GM21786 (cell line): Measurements from ENCODE around the gene DCAF8.

Experiments
- ATAC-seq: cut with Tn5 transposase; IDR thresholded peaks from one replicate; pipeline ENCODE4 v1.9.1; 2021; ENCODE audit not compliant: unreplicated experiment

Gene DCAF8

GRCh38 chr1:160227034-160227433 is 35.3 kb downstream of the DCAF8 start:
- ATAC-seq = no peak

- ATAC-seq = no peak
Observed at GRCh38 chr1:160226623-160227022, 35.7 kb downstream of the DCAF8 start.

- ATAC-seq = no peak
Observed at GRCh38 chr1:160225345-160225744, 37.0 kb downstream of the DCAF8 start.

- ATAC-seq = no peak
Observed at GRCh38 chr1:160224606-160225005, 37.7 kb downstream of the DCAF8 start.

GRCh38 chr1:160222546-160222945 is 39.8 kb downstream of the DCAF8 start:
- no peak for ATAC-seq

GRCh38 chr1:160221089-160221488 is 41.3 kb downstream of the DCAF8 start:
- ATAC-seq = no peak

- ATAC-seq = no peak
Observed at GRCh38 chr1:160220301-160220700, 42.0 kb downstream of the DCAF8 start.

DNA sequence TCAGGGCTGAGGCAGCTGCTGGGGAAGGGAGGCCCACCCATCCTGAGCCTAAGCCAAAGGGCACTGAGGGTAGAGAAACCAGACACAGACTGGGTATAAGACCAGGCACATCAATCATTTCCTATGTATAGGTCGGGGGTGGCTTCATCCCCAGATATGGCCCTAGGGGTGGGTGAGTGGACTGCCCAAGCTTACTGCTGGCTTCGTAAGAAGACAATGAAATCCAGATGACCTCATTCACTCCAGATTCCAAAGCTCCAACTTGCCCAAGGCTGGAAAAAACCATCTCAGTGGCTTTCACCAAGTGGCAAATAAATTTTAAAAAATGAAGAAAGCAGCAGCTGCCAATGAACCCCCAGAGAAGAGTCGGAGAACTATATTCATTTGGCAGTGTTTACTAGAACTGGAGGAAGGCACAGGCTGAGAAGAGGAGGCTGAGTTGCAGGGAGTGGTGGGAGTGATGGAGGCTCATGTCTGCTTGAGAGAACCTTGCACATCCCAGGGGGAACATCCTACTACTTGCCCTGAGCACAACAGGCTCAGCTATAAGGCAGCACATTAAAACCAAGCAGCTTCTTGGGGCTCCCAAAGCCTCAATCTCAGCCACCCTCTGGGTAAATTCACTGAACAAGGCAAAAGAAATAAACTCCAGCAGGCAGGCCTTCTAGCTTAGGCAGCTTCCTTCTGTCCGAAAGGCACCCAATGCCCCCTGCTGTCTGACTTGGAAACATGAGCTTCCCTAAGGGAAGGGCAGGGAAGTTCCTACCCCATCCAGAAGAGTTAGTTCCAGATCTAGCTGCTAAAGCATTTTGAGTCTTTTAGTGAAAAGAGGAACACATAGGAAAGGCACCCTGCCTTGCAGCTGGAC is 43.1 kb downstream of the DCAF8 start:
- ATAC-seq = no peak

GRCh38 chr1:160217481-160218051 is 44.8 kb downstream of the DCAF8 start:
- ATAC-seq = no peak

DNA sequence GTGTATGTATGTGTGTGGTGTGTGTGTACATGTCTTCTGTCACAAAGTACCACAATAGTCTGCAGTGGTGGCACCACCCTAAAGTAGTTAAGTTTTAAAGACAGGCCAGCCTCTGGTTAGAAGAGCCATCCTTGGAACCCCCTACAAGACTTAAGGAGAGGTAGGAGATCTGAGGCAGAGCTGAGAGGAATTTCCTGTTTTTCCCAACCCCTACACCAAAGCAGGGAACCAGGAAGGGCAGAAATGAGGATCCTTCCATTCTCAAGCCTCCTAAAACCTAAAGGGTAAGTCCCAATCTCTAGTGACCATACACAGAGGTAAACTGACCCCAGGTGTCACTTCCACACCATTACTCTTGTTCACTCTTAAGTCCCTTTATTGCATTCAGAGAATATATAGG is 46.0 kb downstream of the DCAF8 start:
- no peak for ATAC-seq

- no peak for ATAC-seq
Observed at GRCh38 chr1:160214481-160215140, 47.7 kb downstream of the DCAF8 start.

- no peak for ATAC-seq
Observed at GRCh38 chr1:160211046-160211790, 51.1 kb downstream of the DCAF8 start.

DNA sequence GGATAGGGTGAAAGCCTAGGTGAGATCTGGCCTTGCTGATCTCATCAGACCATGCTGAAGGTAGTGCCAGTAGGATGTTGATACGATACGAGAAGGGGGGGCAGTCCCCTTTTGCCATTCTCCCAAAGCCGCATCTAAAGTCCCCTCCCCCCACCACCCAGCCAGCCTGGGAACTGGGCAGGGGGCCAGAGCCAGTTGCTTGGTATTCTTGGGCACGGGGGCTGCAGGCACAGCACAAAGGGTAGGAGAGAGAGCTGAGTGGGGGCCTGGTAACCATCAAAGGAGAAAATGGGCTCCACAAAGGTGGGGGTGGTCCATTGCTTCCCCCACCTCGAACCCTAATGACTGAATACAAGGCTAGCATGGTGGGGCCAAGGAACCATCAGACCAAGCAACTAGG is 51.8 kb downstream of the DCAF8 start:
- no peak for ATAC-seq

DNA sequence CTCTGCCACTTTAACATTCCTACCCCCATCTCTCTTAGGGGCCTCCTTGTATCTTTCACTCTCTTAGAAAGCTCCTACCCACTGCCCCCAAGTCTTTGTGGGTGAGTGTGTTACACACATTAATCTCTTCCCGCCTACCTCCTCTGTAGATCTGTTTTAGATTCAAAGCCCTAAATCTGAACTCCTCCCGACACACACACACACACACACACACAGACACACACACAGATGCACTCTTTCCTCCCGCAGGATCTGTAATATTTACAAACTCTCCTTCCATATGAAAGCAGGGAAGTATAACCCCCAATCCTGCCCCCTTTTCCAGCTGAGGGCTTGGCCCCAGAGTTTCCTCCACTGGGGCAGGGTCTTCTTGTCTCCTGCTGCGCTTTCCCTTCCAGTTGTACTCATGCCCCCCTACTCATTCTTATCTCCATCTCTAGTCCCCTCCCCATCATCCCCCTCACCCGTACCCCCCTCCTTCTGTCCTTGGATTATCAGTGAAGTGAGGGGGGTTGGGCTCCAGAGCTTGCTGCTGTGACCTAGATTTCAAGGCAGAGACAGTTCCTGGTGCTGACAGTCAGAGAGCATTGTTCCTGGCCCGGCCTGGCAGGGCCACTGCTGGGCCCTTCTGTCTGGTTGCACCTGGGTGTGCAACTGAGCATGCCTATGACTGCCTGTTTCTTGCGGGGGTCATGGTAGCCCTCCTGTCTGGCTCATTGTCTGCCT is 52.9 kb downstream of the DCAF8 start:
- ATAC-seq = no peak

DNA sequence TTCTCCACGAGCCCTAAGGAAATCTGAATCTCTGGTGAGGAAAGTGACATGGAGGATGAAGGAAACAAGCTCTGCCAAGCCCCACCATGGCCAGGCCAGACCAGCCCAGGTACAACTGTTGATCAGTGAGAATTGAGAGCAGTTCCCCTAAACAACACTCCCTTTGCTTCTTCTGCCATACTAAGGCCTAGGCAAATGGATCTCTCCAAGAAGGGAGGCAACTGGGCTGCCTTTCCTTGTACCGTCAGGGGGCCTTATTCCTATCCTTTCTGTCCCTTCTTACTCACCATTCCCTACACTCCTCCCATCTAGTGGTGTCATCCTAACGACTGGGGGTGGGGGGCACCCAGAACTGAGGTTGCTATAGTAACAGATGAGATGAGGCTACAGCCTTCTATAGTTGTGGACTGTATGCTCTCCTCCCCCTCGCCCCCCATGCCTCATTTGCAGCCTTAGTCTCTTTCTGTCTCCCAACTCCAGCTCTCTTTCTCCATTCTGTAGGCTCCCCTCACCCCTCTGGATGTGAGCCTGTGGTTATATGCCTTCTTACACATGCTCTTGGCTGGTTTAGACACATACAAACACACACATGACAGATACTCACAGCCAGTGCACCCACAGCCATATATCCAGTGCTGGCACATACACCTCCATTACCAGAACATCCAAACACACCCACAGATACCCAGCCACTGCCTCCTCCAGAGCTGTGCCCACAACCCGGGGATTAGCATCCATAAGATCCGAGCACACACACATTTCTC is 53.6 kb downstream of the DCAF8 start:
- no peak for ATAC-seq

- ATAC-seq = no peak
Observed at GRCh38 chr1:160207771-160208556, 54.4 kb downstream of the DCAF8 start.

GRCh38 chr1:160207118-160207650 is 55.2 kb downstream of the DCAF8 start:
- ATAC-seq = no peak

- no peak for ATAC-seq
Observed at GRCh38 chr1:160206421-160207117, 55.8 kb downstream of the DCAF8 start.
